NCI-H1417 treated with DMSO at 0.1 percent for 48 hours (cell line): Measurements from ENCODE around the gene BTNL9.
"Not testable (repeated sequence)": the region's sequence is repeated elsewhere in the genome, so short reads cannot be mapped to it uniquely, and the experiment has no call there.

Experiments
- DNase-seq: peaks from one replicate; lab custom pipeline; 2025; lab: John Stamatoyannopoulos, UW

BTNL9 gene

DNA sequence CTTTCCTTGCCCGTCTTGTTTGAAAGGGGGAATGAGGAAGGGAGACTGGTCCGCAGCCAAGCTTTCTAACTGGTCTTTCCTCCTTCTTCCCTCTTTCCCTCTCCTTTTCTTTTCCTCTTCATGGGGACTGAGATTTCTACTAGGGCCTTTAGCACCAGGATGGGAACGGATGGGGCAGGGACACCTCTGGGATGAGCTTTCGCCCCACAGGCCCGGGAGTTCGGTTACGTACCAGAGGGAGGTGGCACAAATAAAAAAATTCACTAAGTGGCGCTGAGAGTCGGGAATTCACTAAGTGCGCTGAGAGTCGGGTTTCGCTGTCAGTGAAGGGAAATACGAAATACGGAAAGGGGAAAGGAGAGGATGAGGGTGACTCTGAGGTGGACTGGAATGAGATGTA, 21.6 kb downstream of the BTNL9 start:
- DNase-seq: no peak

DNA sequence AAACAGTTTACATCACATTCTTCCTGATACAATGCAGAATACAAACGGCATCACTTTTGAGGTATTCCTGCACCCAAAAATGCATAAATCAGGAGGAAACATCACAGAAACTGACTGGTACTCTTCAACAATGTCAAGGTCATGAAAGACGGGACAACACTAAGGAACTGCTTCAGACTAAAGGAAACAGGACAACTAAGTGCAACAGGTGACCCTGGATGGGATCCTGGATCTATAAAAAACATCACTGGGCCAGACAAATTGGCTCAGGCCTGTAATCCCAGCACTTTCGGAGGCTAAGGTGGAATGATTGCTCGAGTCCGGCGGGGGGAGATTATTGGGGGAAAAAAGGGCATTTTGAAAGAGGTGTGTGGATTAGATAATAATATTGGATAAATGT, 22.6 kb downstream of the BTNL9 start:
- no peak for DNase-seq

- no peak for DNase-seq
These were observed 23.4 kb downstream of the BTNL9 start for GRCh38 chr5:181063514-181063913.

- no peak for DNase-seq
These were observed 24.9 kb downstream of the BTNL9 start for GRCh38 chr5:181064987-181065386.

DNA sequence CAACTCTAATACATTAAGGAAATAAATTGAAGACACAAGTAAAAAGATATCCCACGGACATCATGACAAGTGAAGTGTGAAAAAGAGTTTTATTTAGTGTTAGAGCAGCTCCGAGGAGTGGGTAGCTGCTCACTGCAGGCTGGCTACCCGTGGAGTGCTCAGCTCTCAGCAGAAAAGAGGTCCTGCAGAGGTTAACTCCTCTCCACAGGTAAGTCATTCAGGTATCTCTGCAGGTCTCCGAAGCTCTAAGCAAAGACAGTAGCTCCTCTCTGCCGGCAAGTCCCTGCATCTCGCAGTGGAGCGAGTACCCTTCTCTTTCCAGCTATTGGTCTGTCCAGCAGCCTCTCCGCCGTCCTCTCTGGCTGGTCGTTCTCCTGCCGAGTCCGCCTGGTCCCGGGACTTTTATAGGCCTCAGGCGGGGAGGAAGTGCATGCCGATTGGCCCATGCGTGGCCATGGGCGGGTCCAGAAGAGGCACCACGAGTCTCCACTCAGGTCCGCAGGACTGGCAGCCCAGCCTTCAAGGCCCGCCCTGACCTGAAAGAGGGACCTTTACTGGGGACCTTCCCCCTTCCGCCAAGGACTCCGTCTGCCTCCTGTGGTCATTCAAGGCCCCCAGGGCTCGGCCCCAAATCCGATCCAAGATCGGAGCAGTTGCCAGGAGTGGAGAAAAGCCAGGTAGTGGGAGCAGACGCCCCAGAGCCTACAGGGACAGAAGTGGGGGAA, 29.9 kb downstream of the BTNL9 start:
- no peak for DNase-seq

GRCh38 chr5:181070523-181070922, 30.5 kb downstream of the BTNL9 start:
- DNase-seq: no peak

GRCh38 chr5:181071257-181071656, 31.2 kb downstream of the BTNL9 start:
- DNase-seq: no peak

- no peak for DNase-seq
These were observed 36.9 kb downstream of the BTNL9 start for GRCh38 chr5:181076920-181077319.

GRCh38 chr5:181081989-181082388, 41.9 kb downstream of the BTNL9 start:
- DNase-seq: no peak

GRCh38 chr5:181084621-181085195, 44.6 kb downstream of the BTNL9 start:
- DNase-seq: no peak

DNA sequence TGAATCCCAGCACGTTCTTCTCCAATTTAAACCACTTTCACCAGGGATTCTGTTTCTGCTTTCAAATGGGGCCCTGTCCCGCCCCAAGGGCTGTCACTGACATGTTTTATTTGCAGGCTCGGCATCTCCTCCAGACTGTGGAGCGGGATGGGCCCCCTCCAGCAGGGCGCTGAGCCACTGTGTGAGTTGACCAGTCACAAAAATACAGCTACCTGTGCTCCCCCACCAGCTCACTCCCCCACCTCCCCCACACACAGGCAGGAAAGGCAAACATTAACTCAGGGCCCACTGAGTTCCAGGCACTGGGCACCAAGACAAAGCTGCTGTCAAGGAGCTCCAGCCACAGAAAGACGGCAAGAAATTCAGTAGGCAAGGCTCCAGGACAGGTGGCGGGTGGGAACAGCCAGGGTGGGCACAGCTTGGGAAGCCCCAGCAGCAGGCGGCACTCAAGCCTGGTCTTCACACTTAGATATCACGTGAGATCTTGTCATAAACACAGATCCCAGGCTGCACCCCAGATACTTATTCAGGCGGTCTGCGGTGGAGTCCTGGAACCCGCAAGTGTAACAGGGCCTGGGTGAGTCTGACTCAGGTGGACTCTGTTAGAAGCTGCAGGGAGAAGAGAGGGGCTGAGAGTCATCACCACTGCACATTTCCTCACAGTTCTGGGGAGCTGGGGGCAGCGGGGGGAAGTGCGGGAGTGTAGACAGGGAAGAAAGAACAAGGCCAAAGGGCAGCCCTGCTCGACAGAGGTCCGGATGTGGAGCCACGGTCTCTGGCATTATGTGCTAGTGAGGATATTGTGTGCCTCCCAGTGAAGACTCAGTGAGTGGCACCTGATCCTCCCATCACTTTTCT, 46.2 kb downstream of the BTNL9 start:
- no peak for DNase-seq

DNA sequence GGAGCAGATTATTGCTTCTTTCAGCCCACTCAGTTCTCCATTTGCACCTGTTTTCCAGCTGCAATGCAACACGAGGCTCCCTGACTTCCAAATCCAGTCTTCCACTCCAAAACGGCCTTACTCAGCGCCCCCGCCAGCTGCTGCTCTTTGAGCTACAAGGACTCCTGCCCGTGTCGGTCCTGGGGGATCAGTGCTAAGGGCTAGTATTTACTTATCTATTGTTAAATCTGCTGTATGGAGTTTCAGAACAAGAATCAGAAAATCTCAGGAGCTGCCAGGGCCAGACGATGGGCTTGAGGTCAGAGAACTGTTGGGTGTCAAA, 46.8 kb downstream of the BTNL9 start:
- no peak for DNase-seq

DNA sequence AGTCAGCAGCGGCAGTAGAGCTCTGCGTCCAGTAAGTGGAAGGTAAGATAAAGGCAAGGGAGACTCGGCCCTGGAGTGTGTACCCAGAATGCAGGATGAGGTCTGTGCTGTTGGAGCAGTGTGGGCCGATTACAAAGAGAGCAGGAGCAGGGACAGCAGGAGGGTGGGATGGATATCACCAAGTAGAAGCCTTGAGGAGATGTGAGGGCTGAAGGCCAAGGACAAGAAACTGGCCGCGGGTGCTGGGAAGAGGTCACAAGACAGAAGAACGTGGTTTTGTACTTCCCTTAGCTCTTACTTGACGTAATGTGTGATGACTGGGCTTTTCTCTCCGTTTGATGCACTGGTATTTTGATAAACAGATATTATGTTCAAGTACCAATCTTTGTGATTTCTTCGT, 47.2 kb downstream of the BTNL9 start:
- no peak for DNase-seq

GRCh38 chr5:181088289-181088688, 48.2 kb downstream of the BTNL9 start:
- no peak for DNase-seq

DNA sequence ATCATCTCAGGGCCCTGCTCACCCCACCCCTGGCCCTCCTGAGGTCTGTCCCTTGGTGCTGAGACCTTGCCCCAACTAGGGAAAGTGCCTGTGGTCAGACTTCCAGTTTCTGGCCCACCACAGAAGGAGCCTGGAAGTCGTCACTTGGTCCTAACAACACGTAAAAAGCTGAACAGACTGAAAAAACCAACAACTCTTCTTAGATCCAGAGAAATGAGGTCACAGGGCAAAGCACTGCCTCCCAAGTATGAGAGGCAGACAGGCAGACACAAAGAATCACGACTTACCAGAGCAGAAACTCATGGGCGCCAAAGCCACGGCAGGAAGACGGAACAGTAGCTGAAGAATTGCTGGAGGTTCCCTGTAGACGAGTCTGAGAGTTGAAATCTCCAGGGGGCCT, 52.4 kb downstream of the BTNL9 start:
- no peak for DNase-seq

- not testable (repeated sequence) for DNase-seq
These were observed 55.1 kb downstream of the BTNL9 start for GRCh38 chr5:181095162-181095561.

DNA sequence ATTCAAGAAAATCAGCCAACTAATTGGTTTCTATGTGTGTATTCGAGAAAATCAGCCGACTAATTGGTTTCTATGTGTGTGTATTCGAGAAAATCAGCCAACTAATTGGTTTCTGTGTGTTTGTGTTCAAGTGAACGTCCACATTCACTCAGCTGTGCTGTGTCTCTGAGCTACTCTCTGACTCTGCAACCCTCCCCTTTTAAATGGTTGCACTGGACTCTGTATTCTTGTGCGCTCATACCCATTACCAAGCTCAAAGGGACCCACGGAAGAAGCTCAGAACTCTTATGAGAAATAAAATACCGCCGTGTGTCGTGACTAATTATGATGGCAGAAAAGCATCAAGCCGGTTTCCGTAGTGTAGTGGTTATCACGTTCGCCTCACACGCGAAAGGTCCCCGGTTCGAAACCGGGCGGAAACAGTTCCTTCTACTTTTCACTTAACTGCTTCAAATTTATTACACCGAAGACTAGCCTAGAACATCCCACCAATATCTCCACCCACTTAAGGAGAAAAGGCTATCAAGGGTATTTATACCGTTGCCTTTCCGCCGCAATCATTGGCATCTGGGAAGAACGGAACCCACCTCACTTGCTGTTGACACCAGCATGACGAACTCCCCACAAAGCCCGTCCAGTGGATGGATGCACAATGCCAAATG, 56.8 kb downstream of the BTNL9 start:
- DNase-seq: not testable (repeated sequence)

DNA sequence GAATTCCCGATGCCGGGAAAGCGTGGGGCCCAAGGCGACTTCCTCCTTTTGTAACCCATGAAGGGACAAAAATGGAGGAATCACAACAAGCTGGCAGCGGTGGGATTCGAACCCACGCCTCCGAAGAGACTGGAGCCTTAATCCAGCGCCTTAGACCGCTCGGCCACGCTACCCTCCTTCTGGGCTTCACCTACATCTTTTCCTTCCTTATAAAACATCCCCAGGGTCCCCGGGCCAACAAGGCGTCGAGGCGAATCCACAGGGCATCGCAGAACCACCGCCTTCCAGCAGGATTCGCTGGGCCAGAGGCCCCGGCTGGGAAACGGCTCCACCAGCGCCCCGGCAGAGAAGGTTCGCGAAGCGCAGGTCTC, 57.3 kb downstream of the BTNL9 start:
- DNase-seq: not testable (repeated sequence)

GRCh38 chr5:181097759-181098491, 57.9 kb downstream of the BTNL9 start:
- DNase-seq: not testable (repeated sequence)

DNA sequence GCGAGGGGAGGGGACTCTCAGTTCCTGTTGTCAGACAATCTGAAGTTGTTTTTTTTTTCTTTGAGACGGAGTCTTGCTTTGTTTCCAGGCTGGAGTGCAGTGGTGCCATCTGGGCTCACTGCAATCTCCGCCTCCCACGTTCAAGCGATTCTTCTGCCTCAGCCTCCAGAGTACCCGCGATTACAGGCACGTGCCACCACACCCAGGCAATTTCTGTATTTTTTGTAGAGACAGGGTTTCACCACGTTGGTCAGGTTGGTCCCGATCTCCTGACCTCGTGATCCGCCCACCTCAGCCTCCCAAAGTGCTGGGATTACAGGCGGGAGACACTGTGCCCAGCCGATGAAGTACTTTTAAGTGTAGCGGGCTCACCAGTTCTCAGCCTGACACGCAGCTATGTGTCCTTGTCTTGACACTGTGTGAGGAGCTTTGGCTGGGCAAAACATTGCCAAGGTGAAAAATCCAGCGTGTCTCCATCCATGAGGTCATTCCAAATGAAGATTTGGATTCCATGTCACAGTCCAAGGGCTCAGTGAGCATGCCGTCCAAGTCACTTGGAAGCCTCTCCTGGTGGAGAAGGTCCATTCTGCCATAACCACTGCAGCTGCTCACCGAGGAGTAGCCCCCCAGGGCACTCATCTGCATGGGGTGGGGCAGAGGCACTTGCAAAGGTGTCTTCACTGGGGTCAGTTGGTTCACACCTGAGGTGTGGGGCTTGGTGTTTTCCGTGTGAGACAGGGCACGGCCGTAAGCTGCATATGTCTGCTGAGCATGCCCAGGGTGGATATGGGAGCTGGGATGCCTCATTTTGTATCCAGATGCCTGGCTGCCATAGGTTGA, 58.9 kb downstream of the BTNL9 start:
- no peak for DNase-seq

DNA sequence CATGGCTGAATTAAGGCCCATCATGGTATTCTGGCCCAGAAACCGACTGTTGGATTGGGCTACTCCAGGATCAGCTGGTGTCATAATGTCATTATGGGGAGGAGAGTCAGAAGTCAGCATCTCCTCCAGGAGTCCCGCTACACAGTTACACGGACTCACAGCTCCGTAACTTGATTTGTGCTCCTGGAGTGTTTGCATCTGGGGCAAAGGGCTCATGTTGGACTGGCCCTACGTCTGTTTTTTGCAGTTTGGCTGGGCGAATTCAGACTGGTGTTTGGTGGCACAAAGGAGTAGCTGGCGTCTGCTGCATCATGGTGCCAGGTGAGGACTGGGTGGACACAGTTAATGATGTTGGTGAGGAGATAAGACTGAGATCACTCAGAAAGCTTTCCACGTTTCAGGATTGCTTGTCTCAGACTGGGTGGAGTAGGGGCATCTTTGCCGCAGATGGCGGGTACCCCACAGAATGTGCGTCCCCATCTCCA, 59.6 kb downstream of the BTNL9 start:
- no peak for DNase-seq
